IMR-90 (cell line): Measurements from ENCODE around the gene EPAS1. TPM values are rescaled to one million over a fixed set of nuclear protein-coding genes. Genes with fewer than 3 reads are reported as not detected.

ENCODE experiments used
- ATAC-seq: fragments of 200-7000 bp; cut with Tn5 transposase; 2 replicates; pipeline ENCODE4 v1.9.1; 2020; ENCODE audit warnings: low read depth, mild to moderate bottlenecking, moderate library complexity
- BruUV-seq: library from RNA; stranded (reverse); fragments of 400-500 nt; replicated peaks from 2 replicates; lab custom pipeline; 2021; lab: Mats Ljungman, UMichigan
- CTCF ChIA-PET: fragments of 300-600 bp; formaldehyde crosslinking; extraction: SDS; loops from one replicate; lab custom pipeline; 2021; ENCODE audit warnings: antibody characterized with exemption; lab: Yijun Ruan, JAX
- POLR2A ChIA-PET: fragments of 300-600 bp; sonication (Branson Sonifier 250); formaldehyde crosslinking; loops from one replicate; lab custom pipeline; 2022; ENCODE audit warnings: antibody characterized with exemption; ENCODE audit not compliant: unreplicated experiment; lab: Charles Lee
- DNase-seq: peaks from one replicate; pipeline ENCODE4 v3.0.0; 2013
- H2AFZ ChIP-seq: replicated peaks from 2 replicates; pipeline ENCODE3; 2013; ENCODE audit warnings: low read length, mild to moderate bottlenecking; ENCODE audit not compliant: poor library complexity
- H2AK5ac ChIP-seq: 2 replicates; pipeline ENCODE4 v1.6.1; 2013; ENCODE audit warnings: low read depth, low read length, inconsistent platforms
- H2AK9ac ChIP-seq: replicated peaks from 2 replicates; pipeline ENCODE3; 2013; ENCODE audit warnings: mild to moderate bottlenecking, low read depth, low read length, moderate library complexity; ENCODE audit not compliant: poor library complexity
- H2BK120ac ChIP-seq: 2 replicates; pipeline ENCODE4 v1.6.1; 2013; ENCODE audit warnings: low read depth, low read length, inconsistent platforms
- H2BK15ac ChIP-seq: 3 replicates; pipeline ENCODE4 v1.6.1; 2013; ENCODE audit warnings: low read depth, low read length, inconsistent platforms
- H2BK20ac ChIP-seq: 2 replicates; pipeline ENCODE4 v1.6.1; 2013; ENCODE audit warnings: low read depth, mild to moderate bottlenecking, inconsistent platforms, low read length, moderate library complexity
- H2BK5ac ChIP-seq: 2 replicates; pipeline ENCODE4 v1.6.1; 2013; ENCODE audit warnings: mild to moderate bottlenecking, low read depth, low read length, inconsistent platforms; ENCODE audit not compliant: poor library complexity, severe bottlenecking
- H3K14ac ChIP-seq: replicated peaks from 2 replicates; pipeline ENCODE4 v1.6.1; 2013; ENCODE audit warnings: low read depth, low read length, inconsistent platforms
- H3K18ac ChIP-seq: 2 replicates; pipeline ENCODE4 v1.6.1; 2013; ENCODE audit warnings: low read depth, low read length, control low read depth
- H3K23ac ChIP-seq: 2 replicates; pipeline ENCODE4 v1.6.1; 2013; ENCODE audit warnings: low read depth, low read length, inconsistent platforms
- H3K27ac ChIP-seq: 2 replicates; pipeline ENCODE4 v1.5.1; 2013; ENCODE audit warnings: mild to moderate bottlenecking, control low read depth, low read length; ENCODE audit not compliant: insufficient read depth
- H3K27me3 ChIP-seq: 2 replicates; pipeline ENCODE4 v1.6.1; 2013; ENCODE audit warnings: low read length; ENCODE audit not compliant: control insufficient read depth, insufficient read depth
- H3K36me3 ChIP-seq: 2 replicates; pipeline ENCODE4 v1.6.1; 2013; ENCODE audit warnings: low read length, mixed read lengths; ENCODE audit not compliant: control insufficient read depth, insufficient read depth
- H3K4ac ChIP-seq: 2 replicates; pipeline ENCODE4 v1.6.1; 2013; ENCODE audit warnings: low read depth, low read length, inconsistent platforms
- H3K4me1 ChIP-seq: 2 replicates; pipeline ENCODE4 v1.6.1; 2013; ENCODE audit warnings: low read length, mixed read lengths; ENCODE audit not compliant: control insufficient read depth, insufficient read depth
- H3K4me2 ChIP-seq: 2 replicates; pipeline ENCODE4 v1.6.1; 2013; ENCODE audit warnings: low read depth, mild to moderate bottlenecking, control low read depth, low read length, moderate library complexity
- H3K4me3 ChIP-seq: 2 replicates; pipeline ENCODE4 v1.5.1; 2013; ENCODE audit warnings: low read depth, mild to moderate bottlenecking, control low read depth, low read length, moderate library complexity; ENCODE audit not compliant: insufficient read depth
- H3K56ac ChIP-seq: 2 replicates; pipeline ENCODE4 v1.6.1; 2013; ENCODE audit warnings: low read length, inconsistent platforms; ENCODE audit not compliant: insufficient read depth; ENCODE audit errors: extremely low read depth
- H3K79me1 ChIP-seq, 2 experiments: 2 replicates each; pipeline ENCODE4 v1.6.1; 2013; ENCODE audit warnings: low read length in 2 of 2, inconsistent platforms in 1 of 2, low read depth in 1 of 2
- H3K9ac ChIP-seq: 2 replicates; pipeline ENCODE4 v1.6.1; 2013; ENCODE audit warnings: low read depth, low read length, control low read depth
- H3K9me1 ChIP-seq: 2 replicates; pipeline ENCODE4 v1.6.1; 2013; ENCODE audit warnings: low read length, inconsistent platforms; ENCODE audit not compliant: insufficient read depth
- H3K9me3 ChIP-seq: 2 replicates; pipeline ENCODE4 v1.6.1; 2013; ENCODE audit warnings: low read length; ENCODE audit not compliant: control insufficient read depth, insufficient read depth
- H4K20me1 ChIP-seq: 2 replicates; pipeline ENCODE4 v1.6.1; 2013; ENCODE audit warnings: low read length, inconsistent platforms; ENCODE audit not compliant: insufficient read depth
- H4K5ac ChIP-seq: 2 replicates; pipeline ENCODE4 v1.6.1; 2013; ENCODE audit warnings: mild to moderate bottlenecking, low read depth, low read length, control low read depth
- H4K8ac ChIP-seq, 2 experiments: 2 replicates each; pipeline ENCODE4 v1.6.1; 2013; ENCODE audit warnings: low read depth in 2 of 2, low read length in 2 of 2, control low read depth in 1 of 2, inconsistent platforms in 1 of 2
- H4K91ac ChIP-seq: 2 replicates; pipeline ENCODE4 v1.6.1; 2013; ENCODE audit warnings: low read depth, low read length, inconsistent platforms; ENCODE audit not compliant: insufficient read depth
- CEBPB ChIP-seq: IDR thresholded peaks from 2 replicates; pipeline ENCODE4 v1.6.1; 2012; ENCODE audit warnings: low read depth, low read length, improper control_type of control experiment
- CHD1 ChIP-seq: IDR thresholded peaks from 2 replicates; pipeline ENCODE4 v1.6.1; 2012; ENCODE audit warnings: low read depth, low read length, improper control_type of control experiment
- CTCF ChIP-seq: conservative IDR thresholded peaks from 2 replicates; pipeline ENCODE4 v1.5.1; 2012; ENCODE audit warnings: mild to moderate bottlenecking, low read depth, low read length, improper control_type of control experiment
- FOS ChIP-seq: fragments of 150-350 bp; IDR thresholded peaks from 2 replicates; pipeline ENCODE4 v1.6.1; 2016; ENCODE audit warnings: low read depth, low read length
- MAFK ChIP-seq: IDR thresholded peaks from 2 replicates; pipeline ENCODE4 v1.6.1; 2012; ENCODE audit warnings: low read depth, low read length, improper control_type of control experiment
- MAZ ChIP-seq: IDR thresholded peaks from 2 replicates; pipeline ENCODE4 v1.6.1; 2012; ENCODE audit warnings: low read depth, mild to moderate bottlenecking, low read length, improper control_type of control experiment, moderate library complexity, borderline replicate concordance
- MXI1 ChIP-seq: IDR thresholded peaks from 2 replicates; pipeline ENCODE4 v1.6.1; 2012; ENCODE audit warnings: low read depth, mild to moderate bottlenecking, low read length, moderate library complexity, borderline replicate concordance
- NFE2L2 ChIP-seq: fragments of 150-350 bp; IDR thresholded peaks from 2 replicates; pipeline ENCODE4 v1.6.1; 2016; ENCODE audit warnings: low read depth, mild to moderate bottlenecking, low read length
- POLR2A ChIP-seq: IDR thresholded peaks from 2 replicates; pipeline ENCODE4 v1.6.1; 2012; ENCODE audit warnings: mild to moderate bottlenecking, low read depth, low read length
- RAD21 ChIP-seq: IDR thresholded peaks from 2 replicates; pipeline ENCODE4 v1.6.1; 2012; ENCODE audit warnings: low read length, improper control_type of control experiment
- RCOR1 ChIP-seq: IDR thresholded peaks from 2 replicates; pipeline ENCODE4 v1.6.1; 2012; ENCODE audit warnings: mild to moderate bottlenecking, low read length, improper control_type of control experiment; ENCODE audit not compliant: insufficient replicate concordance
- RFX5 ChIP-seq: IDR thresholded peaks from 2 replicates; pipeline ENCODE4 v1.8.0; 2012; ENCODE audit warnings: low read depth, mild to moderate bottlenecking, low read length, moderate library complexity
- SMC3 ChIP-seq: fragments of 150-350 bp; IDR thresholded peaks from 2 replicates; pipeline ENCODE4 v1.6.1; 2016; ENCODE audit warnings: low read depth, mild to moderate bottlenecking, antibody characterized with exemption, low read length, moderate library complexity
- USF2 ChIP-seq: fragments of 150-350 bp; IDR thresholded peaks from 2 replicates; pipeline ENCODE4 v1.6.1; 2017; ENCODE audit warnings: mild to moderate bottlenecking, antibody characterized with exemption, low read length, low read depth
- WGBS, 2 experiments: methylation state at CpG; one replicate each; pipeline versions ENCODE4 v1.1.5 to v1.1.7; 2013; ENCODE audit warnings: missing lambda C conversion rate in 2 of 2; ENCODE audit not compliant: insufficient read length in 1 of 2; ENCODE audit errors: extremely low coverage in 2 of 2; 5-methylcytosine and 5-hydroxymethylcytosine counted together
- dilution Hi-C: fragments of 300-500 bp; cut with HindIII; formaldehyde crosslinking; loops from one replicate; pipeline ENCODE4 v1.14.3; 2018; ENCODE audit warnings: low sequenced_read_pairs; ENCODE audit not compliant: unreplicated experiment
- in situ Hi-C: fragments of 300-500 bp; cut with MboI; formaldehyde crosslinking; loops from 3 replicates; pipeline ENCODE4 v1.14.3; 2019; ENCODE audit warnings: low sequenced_read_pairs, inconsistent platforms, mixed read lengths
- intact Hi-C: fragments of 100-400 bp; cut with micrococcal nuclease; formaldehyde crosslinking; loops from 2 replicates; pipeline ENCODE4 v1.10.0; 2022
- polyA plus RNA-seq, 3 experiments: library from polyadenylated mRNA; depleted of rRNA; stranded (reverse); fragments of >200 nt; gene quantifications; 2 replicates each; pipeline ENCODE4 v1.2.3, GENCODE V29; 2012; ENCODE audit warnings: low replicate concordance in 1 of 3
- total RNA-seq: library from RNA; depleted of rRNA; stranded (reverse); fragments of >200 nt; gene quantifications from 2 replicates; pipeline ENCODE4 v1.2.3, GENCODE V29; 2012

EPAS1 gene
- total and polyA plus RNA-seq, 2 of the 4 experiments (the other 2 are of a cell fraction): 40.7 to 120 TPM

DNA sequence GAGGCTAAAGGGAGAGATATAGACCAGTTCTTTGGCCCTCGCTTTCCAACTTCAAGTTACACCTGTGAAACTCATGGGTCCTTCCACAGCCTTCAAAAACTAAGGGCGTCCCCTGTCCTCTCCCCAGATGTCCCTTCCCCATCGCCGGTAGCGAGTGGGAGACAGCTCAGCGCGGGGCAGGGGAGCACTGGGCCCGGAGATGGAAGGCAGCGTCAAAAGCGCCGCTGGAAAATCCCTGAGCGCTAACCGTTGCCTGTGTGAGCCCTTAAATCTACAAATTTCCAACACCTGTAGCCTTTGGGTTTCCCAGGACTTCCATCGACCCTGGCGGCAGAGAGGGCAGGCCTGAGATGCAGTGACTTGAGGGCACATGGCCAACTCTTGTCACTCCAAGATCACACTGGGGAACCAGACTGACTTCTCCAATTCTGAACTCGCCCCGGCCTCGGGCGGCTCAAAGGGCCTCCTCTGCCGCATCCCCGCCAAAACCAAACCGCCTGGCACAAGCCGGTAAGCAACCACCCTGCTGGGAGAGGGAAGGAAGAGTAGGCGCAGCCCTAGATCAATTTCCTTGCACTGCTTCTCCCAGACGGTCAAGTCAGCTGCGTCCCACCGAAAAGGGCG is 879 bp upstream of the EPAS1 start:
- Histone ChIP-seq H3K9ac (peak overlapping the region; percentile 44), H3K56ac (peak overlapping the region; percentile 37; the same call in 1 of the 2 replicates), H4K5ac (peak overlapping the region; percentile 1; the same call in 1 of the 2 replicates), H3K36me3 (no peaks in the 10 kb centered on the region), H2BK5ac (peak overlapping the region; percentile 42), H3K4me1 (peaks cover 7% of the 10 kb centered on the region; the same call in 1 of the 2 replicates), H3K9me1 (peaks cover 8% of the 10 kb centered on the region; the same call in 1 of the 2 replicates), H3K14ac (peak overlapping the region; percentile 90), H3K18ac (no peak overlapping the region; the same call in 1 of the 2 replicates), H3K27me3 (no peaks in the 10 kb centered on the region), H2AK5ac (peak overlapping the region; percentile 46), H3K9me3 (no peaks in the 10 kb centered on the region), H3K23ac (peak overlapping the region; percentile 79), H3K27ac (peak overlapping the region; percentile 43), H3K4me2 (peak overlapping the region; percentile 88), H2BK120ac (peak overlapping the region; percentile 76), H2AFZ (peak overlapping the region; percentile 93), H3K79me1 (peaks cover 5 to 27% of the 10 kb centered on the region in 2 experiments; a peak in 2 of 4 replicates), H4K20me1 (peaks cover 36% of the 10 kb centered on the region), H3K4ac (peak overlapping the region; percentile 88), H4K91ac (peak overlapping the region; percentile 6; the same call in 1 of the 2 replicates), H3K4me3 (peak overlapping the region; percentile 52), H2AK9ac (peak overlapping the region; percentile 70), H4K8ac (peak overlapping the region; percentile 29 to 44; a peak in 2 of 4 replicates), H2BK15ac (0 out of 3 replicates have a peak overlapping the region, but pooled peaks have one; percentile 34), H2BK20ac (peak overlapping the region; percentile 47; the same call in 1 of the 2 replicates)
- POLR2A ChIA-PET: interaction anchor here (0.7 kb wide), 3 partner anchors 199 to 267 kb away, joined by 3 read pairs; no protein-coding TSS in a partner anchor
- DNase-seq: no peak
- in situ Hi-C loops: loop anchor here (5.0 kb wide), 1 partner anchor 239 kb away; no protein-coding TSS in a partner anchor
- dilution Hi-C loops: no loop called here
- BruUV-seq: no TSS peak
- peak; percentile 1 for ATAC-seq
- intact Hi-C loops: loop anchor here (2.0 to 5.0 kb wide), 2 partner anchors 126 to 354 kb away; no protein-coding TSS in a partner anchor
- CTCF ChIA-PET: no interaction called here
- WGBS, 2 experiments: 29% methylated on average over 11 of the region's 28 CpGs; no CpG with 5 or more reads in 1 of the 2 experiments
- no peak for TF ChIP-seq FOS
- no peak for TF ChIP-seq CEBPB
- TF ChIP-seq POLR2A: no peak
- no peak for TF ChIP-seq NFE2L2
- TF ChIP-seq RFX5: no peak
- no peak for TF ChIP-seq RAD21
- no peak for TF ChIP-seq CHD1
- no peak for TF ChIP-seq MAZ
- TF ChIP-seq CTCF: no peak
- TF ChIP-seq MAFK: no peak
- TF ChIP-seq MXI1: no peak
- TF ChIP-seq SMC3: no peak
- TF ChIP-seq RCOR1: no peak
- no peak for TF ChIP-seq USF2
